ENCODE results near the gene ATF6B. TPM values are rescaled to one million over a fixed set of nuclear protein-coding genes. Genes with fewer than 3 reads are reported as not detected.

Gene ATF6B
- total and polyA plus RNA-seq, 2 experiments from 2014 or later, result 24.9 to 26.1 TPM

DNA sequence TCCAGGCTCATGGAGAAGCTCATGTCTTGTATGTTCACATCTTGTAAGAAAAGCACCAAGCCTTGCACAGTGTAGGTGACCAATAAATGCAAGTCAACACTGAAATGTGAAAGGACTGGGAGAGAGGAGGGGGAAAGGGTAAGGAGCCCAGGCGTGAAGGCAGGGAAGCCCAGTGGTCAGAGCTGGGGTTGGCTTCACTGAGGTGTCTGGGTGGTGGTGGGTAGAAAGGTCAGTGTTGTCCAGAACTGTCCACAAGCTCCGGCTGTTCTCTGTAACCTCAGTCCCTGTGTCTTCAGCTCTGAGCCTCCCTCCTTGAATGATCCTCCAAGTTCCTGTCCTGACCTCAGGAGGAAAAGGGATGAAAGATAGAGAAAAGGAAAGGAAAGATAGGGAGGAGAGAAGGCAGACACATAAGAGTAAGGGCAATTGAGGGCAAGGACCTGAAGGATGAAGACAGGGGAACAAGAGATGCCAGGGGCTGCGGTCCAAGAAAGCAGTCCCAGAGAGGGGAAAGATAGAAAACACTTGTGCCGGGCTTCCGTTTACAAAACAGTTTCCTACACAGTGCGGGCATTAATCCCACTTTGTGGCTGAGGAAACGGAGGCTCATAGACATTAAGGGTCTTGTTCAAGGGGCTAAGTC lies 16.5 kb downstream of the ATF6B start:
- DNase-seq (ENCODE audit: low spot score) (no peak), ATAC-seq (no peak)
- Mint-ChIP-seq H3K4me3 (no peak overlapping the region), H3K4me1 (peaks cover 23% of the 10 kb centered on the region), H3K27ac (no peak overlapping the region), H3K36me3 (ENCODE audit: low read depth) (peaks cover 8% of the 10 kb centered on the region), H3K9me3 (no peaks in the 10 kb centered on the region; the same call in 2 of the 3 replicates), H3K27me3 (ENCODE audit: insufficient read depth, low read depth, poor library complexity) (peaks cover 19% of the 10 kb centered on the region)
- Histone ChIP-seq H3K9me2 (ENCODE audit: insufficient read depth) (no peaks in the 10 kb centered on the region), H3K27me3 (ENCODE audit: insufficient read depth) (peaks cover 8% of the 10 kb centered on the region; the same call in 1 of the 2 replicates), H3F3A (replicated peaks; ENCODE audit: low read depth) (no peaks in the 10 kb centered on the region), H3K4me1 (ENCODE audit: insufficient read depth) (peaks cover 13% of the 10 kb centered on the region; the same call in 1 of the 2 replicates), H3K27ac (ENCODE audit: low read depth) (no peak overlapping the region), H2AFZ (no peak overlapping the region), H4K20me1 (replicated peaks; ENCODE audit: insufficient read depth) (no peaks in the 10 kb centered on the region; the same call in 1 of the 2 replicates), H3K4me2 (no peak overlapping the region), H3K79me2 (replicated peaks; ENCODE audit: insufficient read depth) (no peaks in the 10 kb centered on the region), H3K36me3 (ENCODE audit: insufficient read depth) (no peaks in the 10 kb centered on the region), H3K4me3 (no peak overlapping the region)
- TF ChIP-seq EZH2 (IDR thresholded peaks at IDR 0.05; ENCODE audit: low read depth, unreplicated experiment) (no peak), POLR2AphosphoS5 (IDR thresholded peaks at IDR 0.05; ENCODE audit: low read depth) (no peak), ZNF114 (CRISPR knock-in tag; IDR thresholded peaks at IDR 0.05) (no peak)
- TF ChIP-seq, protein P1, sequence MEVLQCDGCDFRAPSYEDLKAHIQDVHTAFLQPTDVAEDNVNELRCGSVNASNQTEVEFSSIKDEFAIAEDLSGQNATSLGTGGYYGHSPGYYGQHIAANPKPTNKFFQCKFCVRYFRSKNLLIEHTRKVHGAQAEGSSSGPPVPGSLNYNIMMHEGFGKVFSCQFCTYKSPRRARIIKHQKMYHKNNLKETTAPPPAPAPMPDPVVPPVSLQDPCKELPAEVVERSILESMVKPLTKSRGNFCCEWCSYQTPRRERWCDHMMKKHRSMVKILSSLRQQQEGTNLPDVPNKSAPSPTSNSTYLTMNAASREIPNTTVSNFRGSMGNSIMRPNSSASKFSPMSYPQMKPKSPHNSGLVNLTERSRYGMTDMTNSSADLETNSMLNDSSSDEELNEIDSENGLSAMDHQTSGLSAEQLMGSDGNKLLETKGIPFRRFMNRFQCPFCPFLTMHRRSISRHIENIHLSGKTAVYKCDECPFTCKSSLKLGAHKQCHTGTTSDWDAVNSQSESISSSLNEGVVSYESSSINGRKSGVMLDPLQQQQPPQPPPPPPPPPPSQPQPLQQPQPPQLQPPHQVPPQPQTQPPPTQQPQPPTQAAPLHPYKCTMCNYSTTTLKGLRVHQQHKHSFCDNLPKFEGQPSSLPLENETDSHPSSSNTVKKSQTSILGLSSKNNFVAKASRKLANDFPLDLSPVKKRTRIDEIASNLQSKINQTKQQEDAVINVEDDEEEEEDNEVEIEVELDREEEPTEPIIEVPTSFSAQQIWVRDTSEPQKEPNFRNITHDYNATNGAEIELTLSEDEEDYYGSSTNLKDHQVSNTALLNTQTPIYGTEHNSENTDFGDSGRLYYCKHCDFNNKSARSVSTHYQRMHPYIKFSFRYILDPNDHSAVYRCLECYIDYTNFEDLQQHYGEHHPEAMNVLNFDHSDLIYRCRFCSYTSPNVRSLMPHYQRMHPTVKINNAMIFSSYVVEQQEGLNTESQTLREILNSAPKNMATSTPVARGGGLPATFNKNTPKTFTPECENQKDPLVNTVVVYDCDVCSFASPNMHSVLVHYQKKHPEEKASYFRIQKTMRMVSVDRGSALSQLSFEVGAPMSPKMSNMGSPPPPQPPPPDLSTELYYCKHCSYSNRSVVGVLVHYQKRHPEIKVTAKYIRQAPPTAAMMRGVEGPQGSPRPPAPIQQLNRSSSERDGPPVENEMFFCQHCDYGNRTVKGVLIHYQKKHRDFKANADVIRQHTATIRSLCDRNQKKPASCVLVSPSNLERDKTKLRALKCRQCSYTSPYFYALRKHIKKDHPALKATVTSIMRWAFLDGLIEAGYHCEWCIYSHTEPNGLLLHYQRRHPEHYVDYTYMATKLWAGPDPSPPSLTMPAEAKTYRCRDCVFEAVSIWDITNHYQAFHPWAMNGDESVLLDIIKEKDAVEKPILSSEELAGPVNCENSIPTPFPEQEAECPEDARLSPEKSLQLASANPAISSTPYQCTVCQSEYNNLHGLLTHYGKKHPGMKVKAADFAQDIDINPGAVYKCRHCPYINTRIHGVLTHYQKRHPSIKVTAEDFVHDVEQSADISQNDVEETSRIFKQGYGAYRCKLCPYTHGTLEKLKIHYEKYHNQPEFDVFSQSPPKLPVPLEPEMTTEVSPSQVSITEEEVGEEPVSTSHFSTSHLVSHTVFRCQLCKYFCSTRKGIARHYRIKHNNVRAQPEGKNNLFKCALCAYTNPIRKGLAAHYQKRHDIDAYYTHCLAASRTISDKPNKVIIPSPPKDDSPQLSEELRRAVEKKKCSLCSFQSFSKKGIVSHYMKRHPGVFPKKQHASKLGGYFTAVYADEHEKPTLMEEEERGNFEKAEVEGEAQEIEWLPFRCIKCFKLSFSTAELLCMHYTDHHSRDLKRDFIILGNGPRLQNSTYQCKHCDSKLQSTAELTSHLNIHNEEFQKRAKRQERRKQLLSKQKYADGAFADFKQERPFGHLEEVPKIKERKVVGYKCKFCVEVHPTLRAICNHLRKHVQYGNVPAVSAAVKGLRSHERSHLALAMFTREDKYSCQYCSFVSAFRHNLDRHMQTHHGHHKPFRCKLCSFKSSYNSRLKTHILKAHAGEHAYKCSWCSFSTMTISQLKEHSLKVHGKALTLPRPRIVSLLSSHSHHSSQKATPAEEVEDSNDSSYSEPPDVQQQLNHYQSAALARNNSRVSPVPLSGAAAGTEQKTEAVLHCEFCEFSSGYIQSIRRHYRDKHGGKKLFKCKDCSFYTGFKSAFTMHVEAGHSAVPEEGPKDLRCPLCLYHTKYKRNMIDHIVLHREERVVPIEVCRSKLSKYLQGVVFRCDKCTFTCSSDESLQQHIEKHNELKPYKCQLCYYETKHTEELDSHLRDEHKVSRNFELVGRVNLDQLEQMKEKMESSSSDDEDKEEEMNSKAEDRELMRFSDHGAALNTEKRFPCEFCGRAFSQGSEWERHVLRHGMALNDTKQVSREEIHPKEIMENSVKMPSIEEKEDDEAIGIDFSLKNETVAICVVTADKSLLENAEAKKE (CRISPR knock-in tag; IDR thresholded peaks at IDR 0.05), result no peak

DNA sequence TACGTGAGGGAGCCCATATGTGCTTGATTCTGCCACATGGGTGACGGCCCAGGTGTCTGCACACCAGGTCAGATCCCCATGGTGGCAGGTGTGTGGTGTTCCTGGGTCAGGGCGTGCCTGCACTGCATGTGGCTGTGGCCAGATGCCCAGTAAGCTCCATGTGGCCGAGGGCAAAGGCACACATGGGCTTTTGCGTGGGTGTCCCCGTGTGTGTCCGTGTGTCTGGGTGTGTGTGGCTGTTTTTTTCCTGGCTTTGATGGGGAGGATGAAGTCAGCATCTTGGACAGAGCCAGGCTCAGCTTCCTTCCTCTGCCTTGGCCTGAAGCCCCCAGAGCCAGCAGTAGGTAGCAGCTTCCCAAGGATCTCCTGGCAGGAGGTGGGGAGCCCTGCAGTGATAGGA lies 17.4 kb downstream of the ATF6B start:
- Histone ChIP-seq H2AFZ (no peak overlapping the region), H3K36me3 (ENCODE audit: insufficient read depth) (no peaks in the 10 kb centered on the region), H3K79me2 (replicated peaks; ENCODE audit: insufficient read depth) (no peaks in the 10 kb centered on the region), H3K9me2 (ENCODE audit: insufficient read depth) (no peaks in the 10 kb centered on the region), H3K4me3 (no peak overlapping the region), H3K4me2 (no peak overlapping the region), H3F3A (replicated peaks; ENCODE audit: low read depth) (no peaks in the 10 kb centered on the region), H4K20me1 (replicated peaks; ENCODE audit: insufficient read depth) (no peaks in the 10 kb centered on the region; the same call in 1 of the 2 replicates), H3K27me3 (ENCODE audit: insufficient read depth) (peaks cover 8% of the 10 kb centered on the region; the same call in 1 of the 2 replicates), H3K27ac (ENCODE audit: low read depth) (no peak overlapping the region), H3K4me1 (ENCODE audit: insufficient read depth) (peaks cover 13% of the 10 kb centered on the region; the same call in 1 of the 2 replicates)
- Mint-ChIP-seq H3K9me3 (no peaks in the 10 kb centered on the region; the same call in 2 of the 3 replicates), H3K36me3 (ENCODE audit: low read depth) (peaks cover 6% of the 10 kb centered on the region; the same call in 2 of the 3 replicates), H3K4me1 (peaks cover 23% of the 10 kb centered on the region), H3K27me3 (ENCODE audit: insufficient read depth, low read depth, poor library complexity) (peaks cover 21% of the 10 kb centered on the region), H3K4me3 (no peak overlapping the region), H3K27ac (no peak overlapping the region)
- ATAC-seq, result no peak
- DNase-seq (ENCODE audit: low spot score), result no peak
- no peak for TF ChIP-seq EZH2phosphoT487 (IDR thresholded peaks at IDR 0.05; ENCODE audit: unreplicated experiment)
- TF ChIP-seq, protein P1 (CRISPR knock-in tag; IDR thresholded peaks at IDR 0.05), result no peak

Data from GM23338 (cell line).